ENCODE results near the gene FOXO6. TPM values are rescaled to one million over a fixed set of nuclear protein-coding genes. Genes with fewer than 3 reads are reported as not detected.

FOXO6 gene
- total RNA-seq, result under 1 TPM in 3 of 5 donors, not detected in 2; 0.13 to 0.70 (median 0.63) TPM
- 0.57 TPM for total RNA-seq (2013)
- 0 to 3.6 (median 0.21) reads per million in 29 experiments for total RNA-seq

- Mint-ChIP-seq H3K36me3 (no peaks in the 10 kb centered on the region), H3K9me3 (no peaks in the 10 kb centered on the region), H3K27ac (peak within 1 kb of the TSS in 1 of 2 donors; percentile 61), H3K4me1 (peaks cover 12 to 28% (median 20%) of the 10 kb centered on the region in 3 donors), H3K4me3 (peak within 1 kb of the TSS; percentile 68 to 77 (median 74)), H3K27me3 (peaks cover 5 to 27% of the 10 kb centered on the region in 2 donors)
- DNase-seq (peak; percentile 79 to 96 (median 88)), ATAC-seq (replicated peaks in 1 of 4) (peak; percentile 88 to 90 (median 90))
- CTCF ChIA-PET, result interaction anchor here in 1 of 2 donors (0.5 to 0.6 kb wide), 3 partner anchors 220 to 1872 kb away, joined by 3 read pairs; no protein-coding TSS in a partner anchor
- peak within 1 kb of the TSS; percentile 35 to 55 for H3K4me3 ChIP-seq (ENCODE audit: control insufficient read depth in 1 of 2, extremely low read depth in 1 of 2, low read length in 1 of 2)
- WGBS (ENCODE audit: insufficient coverage), result 4% methylated on average over 57 of the region's 63 CpGs
- peaks cover 3 to 35% of the 10 kb centered on the region in 2 experiments for H3K4me1 ChIP-seq (ENCODE audit: control insufficient read depth in 1 of 2, extremely low read depth in 1 of 2, insufficient read depth in 2 of 2, low read length in 2 of 2)
- peaks cover 0 to 61% of the 10 kb centered on the region in 2 experiments for H3K27me3 ChIP-seq (replicated peaks in 1 of 2; ENCODE audit: control insufficient read depth in 2 of 2, extremely low read depth in 1 of 2, insufficient read depth in 2 of 2, low read length in 1 of 2)
- peak within 1 kb of the TSS; percentile 16 for H3K27ac ChIP-seq (ENCODE audit: low read length)
- H3K9me3 ChIP-seq, result no peaks in the 10 kb centered on the region
- no peaks in the 10 kb centered on the region for H3K36me3 ChIP-seq (ENCODE audit: control insufficient read depth in 2 of 2, extremely low read depth in 1 of 2, insufficient read depth in 1 of 2, low read length in 1 of 2)
- POLR2A ChIA-PET, result interaction anchor here in 1 of 2 donors (1.2 kb wide), 1 partner anchor 120 kb away, joined by 6 read pairs; no protein-coding TSS in a partner anchor
These were observed at the start of gene FOXO6 for GRCh38 chr1:41360786-41361494. Gene FOXO6 (plus strand): TSS chr1:41361434.

- CTCF ChIA-PET, result interaction anchor here in 1 of 2 donors (0.6 kb wide), 1 partner anchor 1618 kb away, joined by 4 read pairs; no protein-coding TSS in a partner anchor
- DNase-seq, result no peak
- peaks cover 0 to 5% (median 3%) of the 10 kb centered on the region in 3 donors for H3K4me1 Mint-ChIP-seq
- no peak overlapping the region for H3K4me3 Mint-ChIP-seq
- H3K27me3 Mint-ChIP-seq, result peaks cover 4 to 5% of the 10 kb centered on the region in 2 donors
- Histone ChIP-seq H3K36me3 (ENCODE audit: control insufficient read depth in 2 of 2, extremely low read depth in 1 of 2, insufficient read depth in 1 of 2, low read length in 1 of 2) (no peaks in the 10 kb centered on the region), H3K27me3 (replicated peaks in 1 of 2; ENCODE audit: control insufficient read depth in 2 of 2, extremely low read depth in 1 of 2, insufficient read depth in 2 of 2, low read length in 1 of 2) (peaks cover 0 to 7% of the 10 kb centered on the region in 2 experiments), H3K4me1 (ENCODE audit: control insufficient read depth in 1 of 2, extremely low read depth in 1 of 2, insufficient read depth in 2 of 2, low read length in 2 of 2) (no peaks in the 10 kb centered on the region), H3K9me3 (no peaks in the 10 kb centered on the region), H3K27ac (ENCODE audit: low read length) (no peak overlapping the region), H3K4me3 (ENCODE audit: control insufficient read depth in 1 of 2, extremely low read depth in 1 of 2, low read length in 1 of 2) (no peak overlapping the region)
- H3K27ac Mint-ChIP-seq, result no peak overlapping the region
- H3K36me3 Mint-ChIP-seq, result no peaks in the 10 kb centered on the region
- WGBS (ENCODE audit: insufficient coverage), result 80% methylated on average over 2 of the region's 4 CpGs
- POLR2A ChIA-PET, result no interaction called here
- H3K9me3 Mint-ChIP-seq, result peaks cover 0 to 4% (median under 1%) of the 10 kb centered on the region in 3 donors
- ATAC-seq (replicated peaks in 1 of 4), result no peak
These were observed 48.1 kb upstream of the FOXO6 start for GRCh38 chr1:41312991-41313645.

GRCh38 chr1:41313661-41314131 lies 47.5 kb upstream of the FOXO6 start:
- H3K4me1 ChIP-seq (ENCODE audit: control insufficient read depth in 1 of 2, extremely low read depth in 1 of 2, insufficient read depth in 2 of 2, low read length in 2 of 2), result no peaks in the 10 kb centered on the region
- no peak overlapping the region for H3K27ac ChIP-seq (ENCODE audit: low read length)
- H3K36me3 ChIP-seq (ENCODE audit: control insufficient read depth in 2 of 2, extremely low read depth in 1 of 2, insufficient read depth in 1 of 2, low read length in 1 of 2), result no peaks in the 10 kb centered on the region
- no peaks in the 10 kb centered on the region for H3K36me3 Mint-ChIP-seq
- peaks cover 0 to 5% (median 3%) of the 10 kb centered on the region in 3 donors for H3K4me1 Mint-ChIP-seq
- peaks cover 0 to 7% of the 10 kb centered on the region in 2 experiments for H3K27me3 ChIP-seq (replicated peaks in 1 of 2; ENCODE audit: control insufficient read depth in 2 of 2, extremely low read depth in 1 of 2, insufficient read depth in 2 of 2, low read length in 1 of 2)
- H3K4me3 ChIP-seq (ENCODE audit: control insufficient read depth in 1 of 2, extremely low read depth in 1 of 2, low read length in 1 of 2), result no peak overlapping the region
- CTCF ChIA-PET, result interaction anchor here in 1 of 2 donors (0.6 kb wide), 1 partner anchor 1618 kb away, joined by 4 read pairs; no protein-coding TSS in a partner anchor
- POLR2A ChIA-PET, result no interaction called here
- peaks cover 4 to 5% of the 10 kb centered on the region in 2 donors for H3K27me3 Mint-ChIP-seq
- DNase-seq (peak in 5 of 35 experiments; percentile 2 to 41 (median 4)), ATAC-seq (replicated peaks in 1 of 4) (no peak)
- no peak overlapping the region for H3K27ac Mint-ChIP-seq
- H3K9me3 ChIP-seq, result no peaks in the 10 kb centered on the region
- no peaks in the 10 kb centered on the region for H3K9me3 Mint-ChIP-seq
- H3K4me3 Mint-ChIP-seq, result no peak overlapping the region
- WGBS (ENCODE audit: insufficient coverage), result 68% methylated on average over 4 of the region's 7 CpGs

GRCh38 chr1:41314376-41315145 lies 46.7 kb upstream of the FOXO6 start:
- ChIA-PET POLR2A (no interaction called here), CTCF (no interaction called here)
- no peaks in the 10 kb centered on the region for H3K9me3 Mint-ChIP-seq
- no peaks in the 10 kb centered on the region for H3K4me1 ChIP-seq (ENCODE audit: control insufficient read depth in 1 of 2, extremely low read depth in 1 of 2, insufficient read depth in 2 of 2, low read length in 2 of 2)
- no peaks in the 10 kb centered on the region for H3K9me3 ChIP-seq
- WGBS (ENCODE audit: insufficient coverage), result 95% methylated on average over 7 of the region's 11 CpGs
- ATAC-seq (replicated peaks in 1 of 4) (no peak), DNase-seq (no peak)
- peaks cover 0 to 7% of the 10 kb centered on the region in 2 experiments for H3K27me3 ChIP-seq (replicated peaks in 1 of 2; ENCODE audit: control insufficient read depth in 2 of 2, extremely low read depth in 1 of 2, insufficient read depth in 2 of 2, low read length in 1 of 2)
- peaks cover 4 to 5% of the 10 kb centered on the region in 2 donors for H3K27me3 Mint-ChIP-seq
- H3K36me3 ChIP-seq (ENCODE audit: control insufficient read depth in 2 of 2, extremely low read depth in 1 of 2, insufficient read depth in 1 of 2, low read length in 1 of 2), result no peaks in the 10 kb centered on the region
- no peaks in the 10 kb centered on the region for H3K36me3 Mint-ChIP-seq
- peaks cover 0 to 5% (median 3%) of the 10 kb centered on the region in 3 donors for H3K4me1 Mint-ChIP-seq
- H3K4me3 Mint-ChIP-seq, result no peak overlapping the region
- H3K27ac ChIP-seq (ENCODE audit: low read length), result no peak overlapping the region
- no peak overlapping the region for H3K27ac Mint-ChIP-seq
- no peak overlapping the region for H3K4me3 ChIP-seq (ENCODE audit: control insufficient read depth in 1 of 2, extremely low read depth in 1 of 2, low read length in 1 of 2)

- ATAC-seq (replicated peaks in 1 of 4), result no peak
- WGBS (ENCODE audit: insufficient coverage), result 96% methylated on average over 9 of the region's 15 CpGs
- Histone ChIP-seq H3K9me3 (no peaks in the 10 kb centered on the region), H3K27ac (ENCODE audit: low read length) (no peak overlapping the region), H3K27me3 (replicated peaks in 1 of 2; ENCODE audit: control insufficient read depth in 2 of 2, extremely low read depth in 1 of 2, insufficient read depth in 2 of 2, low read length in 1 of 2) (peaks cover 0 to 7% of the 10 kb centered on the region in 2 experiments), H3K36me3 (ENCODE audit: control insufficient read depth in 2 of 2, extremely low read depth in 1 of 2, insufficient read depth in 1 of 2, low read length in 1 of 2) (no peaks in the 10 kb centered on the region), H3K4me1 (ENCODE audit: control insufficient read depth in 1 of 2, extremely low read depth in 1 of 2, insufficient read depth in 2 of 2, low read length in 2 of 2) (no peaks in the 10 kb centered on the region), H3K4me3 (ENCODE audit: control insufficient read depth in 1 of 2, extremely low read depth in 1 of 2, low read length in 1 of 2) (no peak overlapping the region)
- Mint-ChIP-seq H3K9me3 (no peaks in the 10 kb centered on the region), H3K4me1 (peaks cover 0 to 5% (median 3%) of the 10 kb centered on the region in 3 donors), H3K36me3 (no peaks in the 10 kb centered on the region), H3K4me3 (no peak overlapping the region), H3K27me3 (peaks cover 0 to 5% of the 10 kb centered on the region in 2 donors), H3K27ac (no peak overlapping the region)
- ChIA-PET CTCF (no interaction called here), POLR2A (no interaction called here)
- no peak for DNase-seq
These were observed 46.0 kb upstream of the FOXO6 start for GRCh38 chr1:41315146-41315822.
